OCI-M2 (cell line): ENCODE results near the gene L1CAM.

ENCODE experiments used
- DNase-seq: peaks from one replicate; lab custom pipeline; 2025; ENCODE audit not compliant: unreplicated experiment; lab: John Stamatoyannopoulos, UW

L1CAM gene

DNA sequence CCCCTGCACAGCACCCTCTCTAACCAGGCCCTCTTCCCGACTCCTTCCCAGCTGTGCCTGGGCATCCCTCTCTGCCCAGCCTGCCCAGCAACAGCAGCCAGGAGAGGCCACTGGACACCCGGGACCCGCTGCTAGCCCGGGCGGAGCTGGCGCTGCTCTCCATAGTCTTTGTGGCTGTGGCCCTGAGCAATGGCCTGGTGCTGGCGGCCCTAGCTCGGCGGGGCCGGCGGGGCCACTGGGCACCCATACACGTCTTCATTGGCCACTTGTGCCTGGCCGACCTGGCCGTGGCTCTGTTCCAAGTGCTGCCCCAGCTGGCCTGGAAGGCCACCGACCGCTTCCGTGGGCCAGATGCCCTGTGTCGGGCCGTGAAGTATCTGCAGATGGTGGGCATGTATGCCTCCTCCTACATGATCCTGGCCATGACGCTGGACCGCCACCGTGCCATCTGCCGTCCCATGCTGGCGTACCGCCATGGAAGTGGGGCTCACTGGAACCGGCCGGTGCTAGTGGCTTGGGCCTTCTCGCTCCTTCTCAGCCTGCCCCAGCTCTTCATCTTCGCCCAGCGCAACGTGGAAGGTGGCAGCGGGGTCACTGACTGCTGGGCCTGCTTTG is 19.6 kb upstream of the L1CAM start:
- no peak for DNase-seq

DNA sequence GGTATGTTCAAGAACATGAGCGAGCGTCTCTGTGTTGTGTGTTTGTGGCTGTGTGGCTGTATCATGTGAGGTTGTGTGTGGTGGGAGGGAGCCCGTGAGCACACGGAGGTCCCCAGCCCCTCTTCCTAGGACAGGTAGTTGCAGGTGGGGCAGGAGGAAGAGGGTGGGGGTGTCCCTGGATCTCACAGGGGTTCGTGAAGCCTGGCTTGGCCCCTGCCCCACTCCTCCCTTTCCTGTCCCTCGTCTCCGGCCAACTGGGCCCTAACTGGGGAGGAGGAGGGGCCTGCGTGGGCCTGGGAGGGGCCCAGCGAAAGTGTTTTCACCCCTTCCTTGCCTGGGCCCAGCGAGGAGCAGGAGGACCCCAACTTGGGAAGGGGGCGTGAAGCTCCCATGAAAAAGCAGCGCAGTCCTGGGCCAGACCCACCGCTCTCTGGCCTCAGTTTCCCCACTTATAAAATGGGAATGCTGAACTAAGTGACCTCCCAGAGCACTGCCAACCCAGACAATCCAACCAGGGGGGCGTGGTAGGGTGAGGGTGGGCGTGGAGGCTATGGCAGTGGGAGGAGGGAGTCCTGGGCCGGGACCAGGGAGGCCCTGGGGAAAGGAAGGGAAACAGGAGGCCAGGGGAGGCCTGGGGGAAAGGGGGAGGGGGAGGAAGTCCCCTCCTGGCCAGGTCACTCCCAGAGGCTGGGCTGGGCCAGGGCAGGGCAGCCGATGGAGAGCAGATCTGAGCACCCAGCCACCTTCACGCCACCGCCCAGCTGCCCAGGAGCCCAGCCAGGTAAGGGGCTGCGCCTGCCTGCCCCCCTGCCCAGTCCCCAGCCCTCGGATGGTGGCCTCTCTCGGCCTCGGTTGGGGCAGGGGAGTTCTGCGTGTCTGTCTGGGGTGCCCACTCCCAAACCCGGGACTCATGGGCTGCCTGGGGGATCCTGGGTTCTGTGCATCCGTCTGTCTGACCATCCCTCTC is 18.3 kb upstream of the L1CAM start, which contains the start of gene AVPR2:
AVPR2 (plus strand) TSS at position 683 of the 967 bp plus-strand sequence. CDS start 473 bp downstream, outside the sequence.
- no peak for DNase-seq

DNA sequence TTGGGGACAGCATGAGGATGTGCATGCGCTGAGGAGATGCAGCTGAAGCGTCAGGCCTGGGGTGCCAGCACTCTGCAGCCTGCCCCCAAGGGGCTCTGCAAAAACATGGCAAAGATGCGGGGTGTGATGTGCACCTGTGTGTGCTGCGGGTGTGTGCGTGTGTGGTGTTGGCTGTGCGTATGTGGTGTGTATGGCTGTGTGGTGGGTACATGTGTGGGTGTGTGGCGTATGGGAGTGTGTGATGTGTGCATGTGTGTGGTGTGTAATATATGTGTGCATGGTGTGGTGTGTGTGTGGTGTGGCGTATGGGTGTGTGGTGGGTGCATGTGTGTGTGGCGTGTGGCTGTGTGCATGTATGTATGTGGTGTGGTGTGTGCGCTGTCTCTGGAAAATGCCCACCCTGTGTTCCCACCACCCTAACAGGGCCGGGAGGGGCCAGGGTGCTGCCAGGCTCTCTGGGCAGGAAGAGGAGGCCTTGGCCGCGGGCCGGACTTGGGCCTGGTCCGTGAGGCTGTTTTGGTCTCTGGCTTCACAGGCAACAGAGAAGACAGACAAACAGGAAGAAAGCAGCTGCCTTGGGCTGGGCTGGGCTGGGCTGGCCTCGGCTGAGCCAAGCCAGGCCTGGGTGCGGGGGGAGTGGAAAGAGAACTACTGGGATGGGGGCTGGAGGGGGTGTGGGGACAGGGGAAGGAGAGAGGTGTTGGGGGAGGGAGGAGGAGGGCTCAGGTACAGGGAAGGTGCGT is 17.4 kb upstream of the L1CAM start:
- DNase-seq = no peak

DNA sequence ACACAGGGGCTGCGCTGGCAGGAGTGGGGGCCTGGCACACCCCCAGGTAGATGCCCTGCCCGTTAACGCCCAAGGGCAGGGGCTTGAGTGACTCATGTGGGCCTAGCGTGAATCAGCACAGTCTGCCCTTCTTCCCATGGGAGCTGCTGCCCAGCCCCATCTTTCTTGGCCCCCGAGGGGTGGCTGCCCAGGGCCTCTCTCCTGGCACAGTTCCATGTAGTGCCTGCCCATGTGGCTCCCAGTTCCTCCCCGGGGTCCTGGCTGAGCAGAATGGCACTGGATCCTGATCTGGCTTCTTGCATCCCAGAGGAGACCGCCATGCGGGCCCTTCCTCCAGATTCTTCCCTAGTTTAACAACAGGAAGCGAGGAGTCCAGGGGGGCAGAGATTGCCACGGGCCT is 16.4 kb upstream of the L1CAM start:
- DNase-seq = no peak

DNA sequence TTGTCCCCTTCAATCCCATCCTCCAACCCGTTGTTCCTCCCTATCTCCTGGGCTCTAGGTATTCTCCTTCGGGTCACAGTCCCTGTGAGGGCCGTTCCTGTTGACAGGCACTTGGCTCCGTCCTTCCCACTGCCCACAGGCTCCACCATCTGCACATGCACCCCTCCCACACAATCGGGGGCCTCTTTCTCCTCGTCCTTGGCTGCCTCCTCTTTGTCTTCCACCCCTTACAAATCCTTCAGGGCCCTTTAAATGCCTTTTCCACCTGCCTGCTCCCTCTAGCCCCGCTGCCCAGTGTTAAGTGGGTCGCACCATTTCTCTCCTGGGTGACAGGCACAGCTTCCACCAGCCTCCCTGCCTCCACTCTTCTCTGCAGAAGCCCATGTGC is 15.8 kb upstream of the L1CAM start:
- no peak for DNase-seq

DNA sequence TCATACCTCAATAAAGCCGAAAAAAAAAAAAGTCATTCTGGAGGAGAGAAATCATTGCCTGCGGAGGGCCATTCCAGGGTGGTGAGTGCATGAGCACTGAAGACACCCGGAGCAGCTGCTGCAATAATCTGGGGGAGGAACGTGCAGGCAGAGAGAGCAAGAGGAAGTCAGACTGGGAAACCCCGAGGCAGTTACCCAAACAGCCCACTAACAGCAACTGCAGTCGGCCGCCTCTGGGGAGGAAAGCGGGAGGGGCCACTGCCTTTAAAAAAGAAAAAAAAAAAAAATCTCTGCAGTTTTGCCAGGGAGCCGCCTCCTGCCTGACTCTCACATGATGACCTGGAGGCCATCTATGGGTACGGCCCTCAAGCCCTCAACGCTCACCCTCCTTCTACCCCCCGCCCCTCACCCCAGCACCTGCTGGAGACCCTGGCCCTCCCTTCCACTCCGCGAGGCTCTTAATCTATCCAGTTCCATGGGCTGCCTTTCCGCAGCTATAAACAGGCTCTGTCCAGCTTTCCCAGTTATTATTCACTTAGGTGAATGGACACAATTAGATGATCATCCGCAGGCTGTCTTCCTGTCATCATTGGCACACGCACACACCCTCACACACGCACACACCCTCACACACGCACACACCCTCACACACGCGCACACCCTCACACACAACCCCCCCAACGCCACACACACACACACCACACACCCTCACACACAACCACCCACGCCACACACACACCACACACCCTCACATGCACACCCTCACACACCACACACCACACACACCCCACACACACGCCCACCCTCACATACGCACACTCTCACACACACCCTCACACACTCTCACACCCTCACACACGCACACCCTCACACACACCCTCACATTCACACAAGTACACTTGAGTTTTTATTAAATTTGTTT is 15.1 kb upstream of the L1CAM start:
- no peak for DNase-seq

DNA sequence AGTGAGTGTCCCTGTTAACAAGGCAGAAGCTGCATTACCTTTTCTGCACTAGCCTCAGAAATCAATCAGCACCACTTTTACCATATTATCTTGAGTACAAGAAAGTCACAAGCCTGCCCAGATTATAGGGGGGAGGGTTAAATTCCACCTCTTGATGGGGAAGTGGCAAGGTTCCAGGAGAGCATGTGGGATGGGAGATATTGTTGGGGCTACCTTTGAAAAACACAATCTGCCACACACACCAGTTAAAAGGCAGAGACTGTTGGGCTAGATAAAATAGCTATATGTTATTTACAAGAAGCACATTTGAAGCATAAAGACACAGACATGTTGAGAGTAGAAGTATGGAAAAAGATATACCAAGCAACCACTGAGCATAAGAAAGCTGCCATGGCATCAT is 11.9 kb upstream of the L1CAM start:
- no peak for DNase-seq

DNA sequence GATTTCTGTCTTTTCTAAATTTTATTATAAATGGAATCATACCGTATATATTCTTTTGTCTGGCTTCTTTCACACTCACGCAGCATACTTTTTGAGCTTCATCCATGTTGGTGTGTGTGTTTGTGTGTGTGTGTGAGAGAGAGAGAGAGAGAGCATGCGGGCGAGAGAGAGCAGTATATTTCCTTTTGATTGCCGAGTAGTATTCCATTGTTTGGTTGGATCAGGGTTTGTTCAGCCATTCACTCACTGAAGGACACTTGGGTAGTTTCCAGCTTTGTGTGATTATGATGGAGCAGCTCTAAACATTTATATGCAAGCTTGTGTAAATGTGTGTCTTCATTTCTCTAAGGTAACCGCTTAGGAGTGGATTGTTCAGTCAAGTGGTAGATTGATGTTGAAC is 3.1 kb upstream of the L1CAM start:
- DNase-seq = no peak

DNA sequence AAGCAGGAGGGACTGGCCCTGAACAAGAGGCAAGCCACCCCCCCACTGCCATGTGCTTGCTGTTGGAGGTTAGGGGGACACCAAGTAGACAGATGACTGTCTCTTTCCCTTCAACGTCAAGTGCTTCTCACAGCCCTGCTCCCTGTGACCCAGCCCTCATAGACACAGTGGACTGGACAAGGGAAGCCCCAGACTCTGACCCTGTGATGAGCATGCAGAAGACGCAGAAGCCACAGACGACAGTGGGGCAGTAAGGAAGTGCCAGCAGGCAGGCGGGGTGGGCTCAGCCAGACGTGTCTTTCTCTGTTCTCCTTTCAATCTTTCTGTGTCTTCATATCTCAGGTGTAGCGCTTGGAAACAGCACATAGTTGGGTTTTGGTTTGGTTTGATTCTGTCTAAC is 2.4 kb upstream of the L1CAM start:
- no peak for DNase-seq

DNA sequence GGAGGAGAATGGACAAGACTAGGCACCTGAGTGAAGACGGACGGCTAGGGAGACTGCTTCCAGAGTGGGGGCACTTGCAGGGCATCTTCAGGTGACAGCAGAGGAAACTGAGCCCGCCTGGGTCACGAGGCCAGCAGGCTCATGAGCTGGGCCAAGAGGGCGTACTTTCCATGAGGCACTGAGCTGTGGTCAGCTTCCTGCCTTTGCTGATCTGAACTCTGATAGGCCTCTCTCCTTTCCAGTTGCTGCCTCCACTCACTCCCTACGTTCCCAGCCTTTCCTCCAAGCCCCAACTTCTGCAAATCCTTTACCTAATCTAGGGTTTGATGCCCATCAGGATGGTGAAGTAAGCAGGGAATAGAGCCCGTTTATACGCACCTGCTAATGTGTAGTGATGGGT is 1.4 kb upstream of the L1CAM start:
- no peak for DNase-seq

DNA sequence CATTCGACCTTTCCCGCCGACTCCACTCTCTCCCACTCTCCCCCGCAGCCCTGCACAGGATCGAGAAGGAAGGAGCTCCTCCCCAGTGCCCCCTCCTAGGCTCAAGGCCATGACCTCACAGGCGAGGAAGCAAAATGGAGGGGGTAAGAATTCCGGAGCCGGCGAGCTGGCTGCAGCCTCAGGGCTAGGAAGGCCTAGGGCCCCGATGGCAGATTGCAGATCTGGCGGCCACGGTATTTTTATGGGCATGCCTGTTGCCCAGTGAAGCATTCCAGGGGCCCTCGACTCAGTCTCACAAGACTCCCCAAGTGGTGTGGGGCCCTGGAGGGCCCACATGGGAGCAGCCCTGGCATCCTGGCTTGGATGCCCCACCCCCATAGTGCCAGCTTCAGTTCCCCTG is 942 bp upstream of the L1CAM start:
- DNase-seq = no peak

DNA sequence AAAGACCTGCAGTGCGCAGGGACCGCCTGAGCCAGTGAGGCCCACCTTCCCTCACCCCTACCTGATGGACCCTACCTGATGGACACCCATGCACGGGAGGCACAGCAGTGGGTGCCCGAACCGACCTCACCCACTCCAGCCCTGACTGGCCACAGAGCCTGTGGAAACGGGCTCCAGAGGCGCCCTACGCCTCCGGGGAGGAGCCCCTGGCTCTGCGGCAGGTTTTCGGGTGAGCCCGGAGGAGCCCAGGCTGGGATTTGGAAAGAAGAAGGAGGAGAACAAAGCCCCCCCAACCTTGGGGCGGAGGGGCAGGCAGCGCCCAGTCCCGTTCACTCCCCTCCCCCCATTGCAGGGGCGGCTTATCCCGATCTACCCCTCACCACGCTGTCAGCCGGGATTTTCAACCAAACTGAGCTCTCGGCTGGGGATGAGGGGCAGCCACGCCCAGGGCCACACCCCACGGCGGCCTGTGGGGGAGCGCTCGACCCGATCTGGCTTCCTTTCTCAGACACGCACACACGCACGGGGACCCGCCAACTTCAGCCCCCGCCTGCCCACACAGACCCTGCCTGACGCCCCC is 675 bp downstream of the L1CAM start:
- DNase-seq = no peak

DNA sequence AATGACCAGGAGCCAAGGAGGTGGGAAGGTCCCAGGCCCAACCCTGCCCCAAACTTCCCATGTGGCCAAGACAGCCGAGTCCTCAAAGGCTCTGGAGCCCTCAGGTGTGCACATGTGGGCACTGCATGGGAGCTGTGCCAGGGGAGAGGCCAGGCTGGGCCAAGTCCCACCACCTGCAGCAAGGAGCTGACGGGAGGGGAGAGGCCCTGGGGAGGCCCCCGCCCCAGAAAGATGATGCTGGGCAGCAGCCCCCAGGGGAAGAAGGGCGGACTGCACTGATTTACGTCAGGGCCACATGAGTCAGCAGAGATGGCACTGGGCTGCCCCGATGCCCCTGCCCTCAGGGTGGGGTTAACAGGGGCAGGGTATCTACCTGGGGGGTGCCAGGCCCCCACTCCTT is 1.4 kb downstream of the L1CAM start:
- DNase-seq = no peak

DNA sequence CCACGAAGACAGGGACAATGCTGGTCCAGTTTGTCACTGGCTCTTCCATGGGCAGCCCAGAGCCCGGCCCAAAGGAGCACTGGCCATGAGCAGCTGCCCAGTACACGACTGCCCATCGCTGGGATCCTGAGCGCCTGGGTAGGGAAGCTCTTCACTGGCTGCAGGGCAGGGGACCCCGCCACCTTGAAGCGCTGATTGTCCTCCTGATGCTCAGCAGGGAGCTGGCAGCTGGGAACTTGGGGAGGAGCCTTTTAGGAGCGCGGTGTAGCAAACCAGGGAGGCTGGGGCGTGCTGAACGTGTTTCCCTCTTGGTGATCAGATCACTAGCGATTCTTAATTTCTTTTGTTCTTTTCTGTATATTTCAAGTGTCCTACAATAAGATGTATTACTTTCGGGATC is 1.8 kb downstream of the L1CAM start:
- DNase-seq = no peak

DNA sequence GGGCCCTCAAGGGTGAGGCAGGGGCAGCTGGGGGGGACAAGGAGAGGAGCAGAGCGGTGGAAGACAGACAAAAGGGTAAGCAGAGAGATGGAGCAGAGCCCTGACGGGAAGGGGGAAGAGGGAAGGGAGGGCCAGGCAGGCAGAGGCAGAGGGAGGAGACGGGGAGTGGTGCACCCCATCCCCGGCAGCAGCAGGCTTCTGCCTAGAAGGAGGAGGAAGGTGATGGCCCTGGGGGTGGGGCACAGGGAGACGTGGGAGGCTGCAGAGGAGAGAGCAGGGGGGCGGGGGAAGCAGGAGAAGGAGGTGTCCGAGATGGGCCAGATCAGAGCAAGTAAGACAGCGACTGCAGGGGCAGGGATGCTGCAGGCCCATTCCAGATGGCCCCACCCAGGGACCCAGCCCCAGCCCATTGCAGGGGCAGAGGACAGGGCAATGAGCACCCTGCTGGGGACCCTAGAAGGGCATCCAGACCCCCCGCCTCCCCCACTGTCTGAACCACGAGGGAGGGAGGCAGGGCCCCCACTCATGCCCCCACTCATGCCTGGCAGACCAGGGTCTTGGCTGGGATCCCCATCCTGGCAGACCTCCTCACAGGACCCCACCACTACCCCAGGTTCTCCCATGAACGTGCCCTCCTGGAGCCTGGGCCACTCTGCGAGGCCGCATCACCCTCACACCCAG is 2.7 kb downstream of the L1CAM start:
- no peak for DNase-seq

DNA sequence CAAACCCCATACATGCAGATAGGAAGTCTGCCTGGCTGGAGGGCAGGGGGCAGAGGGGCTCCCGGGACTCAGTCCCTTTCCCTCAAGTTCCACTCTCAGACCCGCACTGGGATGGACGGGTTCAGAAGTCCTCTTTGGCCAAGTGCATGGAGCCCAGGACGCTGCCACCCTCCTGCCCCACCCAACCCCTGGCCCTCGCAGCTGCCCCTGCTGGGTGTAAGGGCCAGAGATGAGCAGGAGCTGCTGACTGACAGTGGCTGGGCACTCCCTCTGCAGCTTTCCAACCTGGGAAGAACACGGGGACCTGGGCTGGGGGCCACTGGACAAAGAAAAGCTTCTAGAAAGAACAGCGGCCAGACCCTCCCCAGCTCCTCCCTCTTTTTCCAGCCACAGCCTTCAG is 3.4 kb downstream of the L1CAM start:
- no peak for DNase-seq

DNA sequence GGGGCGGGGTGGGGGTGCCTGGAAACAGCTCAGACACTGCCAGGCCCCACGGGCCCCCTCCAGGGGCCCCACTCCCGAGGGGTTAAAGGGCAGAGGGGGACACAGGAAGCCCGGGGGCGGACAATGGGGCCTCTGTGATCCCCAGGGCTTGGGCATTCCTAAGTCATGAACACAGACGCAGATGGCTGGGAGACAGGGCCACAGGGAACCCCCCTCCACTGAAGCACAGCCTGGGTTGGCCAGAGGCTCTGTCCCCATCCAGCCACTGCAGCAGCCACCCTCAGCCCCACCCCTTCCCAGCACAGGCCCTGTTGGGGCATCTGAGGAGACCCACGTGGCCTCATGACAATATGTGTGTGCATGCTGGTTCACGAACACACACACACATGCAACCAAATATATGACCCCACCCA is 3.9 kb downstream of the L1CAM start:
- DNase-seq = no peak

DNA sequence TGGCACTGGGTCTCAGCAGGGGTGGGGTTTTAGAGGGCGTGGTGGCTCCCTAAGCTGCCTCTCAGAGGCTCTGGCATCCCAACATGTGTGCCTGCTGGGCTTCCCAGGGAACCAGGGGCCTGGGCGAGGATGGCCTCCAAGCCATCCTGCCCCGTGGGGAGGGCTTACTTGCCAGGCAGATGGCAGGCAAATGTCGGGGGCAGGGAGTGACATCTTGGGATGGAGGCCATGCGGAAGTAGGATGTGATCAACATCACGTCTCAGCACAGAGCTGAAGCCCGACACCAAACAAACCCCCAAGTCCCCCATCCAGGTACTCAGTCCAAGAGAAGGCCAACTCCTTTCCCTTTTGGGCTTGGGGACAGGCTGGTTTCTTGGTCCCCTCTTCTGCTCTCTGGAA is 4.7 kb downstream of the L1CAM start:
- DNase-seq = no peak

DNA sequence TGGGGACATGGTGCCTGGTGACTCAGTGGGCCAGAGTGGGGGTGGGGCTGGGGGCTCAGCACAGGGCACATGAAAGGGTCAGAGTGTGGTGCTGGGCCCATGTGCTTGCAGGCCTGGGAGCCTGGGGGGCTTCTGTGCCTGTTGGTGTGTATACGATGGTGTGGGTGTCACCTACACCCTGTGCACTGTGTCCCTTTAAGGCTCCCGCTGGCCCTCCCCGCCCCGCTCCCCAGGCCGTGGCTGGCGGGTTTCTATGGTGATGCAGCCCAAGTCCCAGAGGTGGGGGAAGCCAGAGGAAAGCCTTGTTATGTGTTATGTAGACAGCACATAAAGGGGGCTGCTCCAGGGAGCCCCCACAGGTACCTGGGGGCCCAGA is 5.5 kb downstream of the L1CAM start:
- no peak for DNase-seq
